ENCODE results near the gene NUMB.
"Not testable (repeated sequence)": the region's sequence is repeated elsewhere in the genome, so short reads cannot be mapped to it uniquely, and the experiment has no call there.

Gene NUMB

GRCh38 chr14:73394317-73394716 is 64.0 kb downstream of the NUMB start:
- Histone ChIP-seq H3K27ac (ENCODE audit: insufficient read depth, low read length, poor library complexity, severe bottlenecking) (no peak overlapping the region), H3K4me1 (ENCODE audit: control insufficient read depth, insufficient read depth, low read length, poor library complexity, severe bottlenecking) (no peaks in the 10 kb centered on the region), H3K9me3 (ENCODE audit: control insufficient read depth, low read length) (no peaks in the 10 kb centered on the region), H3K36me3 (ENCODE audit: control insufficient read depth, insufficient read depth, low read length) (no peaks in the 10 kb centered on the region), H3K4me3 (ENCODE audit: insufficient read depth, low read depth, low read length, poor library complexity, severe bottlenecking) (no peak overlapping the region), H3K27me3 (replicated peaks; ENCODE audit: control insufficient read depth, insufficient read depth, low read length, poor library complexity, severe bottlenecking) (no peaks in the 10 kb centered on the region)
- no peak for DNase-seq

DNA sequence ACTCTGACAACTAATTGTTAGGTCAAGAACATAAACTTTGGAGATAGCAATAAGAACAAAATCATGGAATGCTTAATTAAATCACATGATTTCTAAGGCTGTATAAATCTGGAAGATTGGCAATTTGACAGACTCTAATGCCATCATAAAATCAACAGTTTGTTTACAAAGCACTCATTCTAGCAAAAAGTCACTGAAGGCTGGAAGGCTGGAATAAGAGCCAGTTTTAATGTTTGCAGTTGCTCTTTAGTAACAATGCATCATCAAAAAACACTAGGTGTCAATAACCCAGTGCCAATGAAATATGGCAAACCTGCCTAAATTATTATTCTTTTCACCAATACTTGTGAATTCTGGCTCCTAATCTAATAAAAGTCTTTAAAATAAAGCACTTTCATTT is 65.0 kb downstream of the NUMB start:
- DNase-seq: no peak
- no peaks in the 10 kb centered on the region for H3K27me3 ChIP-seq (replicated peaks; ENCODE audit: control insufficient read depth, insufficient read depth, low read length, poor library complexity, severe bottlenecking)
- H3K9me3 ChIP-seq (ENCODE audit: control insufficient read depth, low read length): no peaks in the 10 kb centered on the region
- no peak overlapping the region for H3K4me3 ChIP-seq (ENCODE audit: insufficient read depth, low read depth, low read length, poor library complexity, severe bottlenecking)
- no peak overlapping the region for H3K27ac ChIP-seq (ENCODE audit: insufficient read depth, low read length, poor library complexity, severe bottlenecking)
- H3K36me3 ChIP-seq (ENCODE audit: control insufficient read depth, insufficient read depth, low read length): no peaks in the 10 kb centered on the region
- no peaks in the 10 kb centered on the region for H3K4me1 ChIP-seq (ENCODE audit: control insufficient read depth, insufficient read depth, low read length, poor library complexity, severe bottlenecking)

GRCh38 chr14:73392329-73393257 is 65.8 kb downstream of the NUMB start:
- DNase-seq: no peak
- Histone ChIP-seq H3K36me3 (ENCODE audit: control insufficient read depth, insufficient read depth, low read length) (no peaks in the 10 kb centered on the region), H3K4me3 (ENCODE audit: insufficient read depth, low read depth, low read length, poor library complexity, severe bottlenecking) (no peak overlapping the region), H3K4me1 (ENCODE audit: control insufficient read depth, insufficient read depth, low read length, poor library complexity, severe bottlenecking) (no peaks in the 10 kb centered on the region), H3K9me3 (ENCODE audit: control insufficient read depth, low read length) (no peaks in the 10 kb centered on the region), H3K27ac (ENCODE audit: insufficient read depth, low read length, poor library complexity, severe bottlenecking) (no peak overlapping the region), H3K27me3 (replicated peaks; ENCODE audit: control insufficient read depth, insufficient read depth, low read length, poor library complexity, severe bottlenecking) (no peaks in the 10 kb centered on the region)

GRCh38 chr14:73387860-73388259 is 70.5 kb downstream of the NUMB start:
- not testable (repeated sequence) for H3K27me3 ChIP-seq (replicated peaks; ENCODE audit: control insufficient read depth, insufficient read depth, low read length, poor library complexity, severe bottlenecking); H3K27ac ChIP-seq (ENCODE audit: insufficient read depth, low read length, poor library complexity, severe bottlenecking); H3K4me1 ChIP-seq (ENCODE audit: control insufficient read depth, insufficient read depth, low read length, poor library complexity, severe bottlenecking); H3K9me3 ChIP-seq (ENCODE audit: control insufficient read depth, low read length); H3K36me3 ChIP-seq (ENCODE audit: control insufficient read depth, insufficient read depth, low read length); DNase-seq; H3K4me3 ChIP-seq (ENCODE audit: insufficient read depth, low read depth, low read length, poor library complexity, severe bottlenecking)

GRCh38 chr14:73386342-73386741 is 72.0 kb downstream of the NUMB start:
- no peak overlapping the region for H3K27ac ChIP-seq (ENCODE audit: insufficient read depth, low read length, poor library complexity, severe bottlenecking)

DNA sequence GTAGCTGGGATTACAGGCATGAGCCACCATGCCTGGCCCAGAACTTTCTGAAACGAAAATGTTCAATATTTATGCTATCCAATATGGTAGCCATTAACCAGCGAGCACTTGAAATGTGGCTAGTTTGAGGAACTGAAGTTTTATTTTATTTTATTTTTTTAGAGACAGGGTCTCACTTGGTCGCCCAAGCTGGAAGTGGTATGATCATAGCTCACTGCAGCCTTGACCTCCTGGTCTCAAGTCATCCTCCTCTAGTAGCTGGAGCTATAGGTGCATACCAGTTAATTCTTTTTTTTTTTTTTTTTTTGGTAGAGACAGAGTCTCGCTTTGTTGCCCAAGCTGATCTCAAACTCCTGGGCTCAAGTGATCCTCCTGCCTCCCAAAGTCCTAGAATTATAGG is 73.3 kb downstream of the NUMB start:
- H3K27ac ChIP-seq (ENCODE audit: insufficient read depth, low read length, poor library complexity, severe bottlenecking); H3K4me3 ChIP-seq (ENCODE audit: insufficient read depth, low read depth, low read length, poor library complexity, severe bottlenecking); H3K27me3 ChIP-seq (replicated peaks; ENCODE audit: control insufficient read depth, insufficient read depth, low read length, poor library complexity, severe bottlenecking); H3K4me1 ChIP-seq (ENCODE audit: control insufficient read depth, insufficient read depth, low read length, poor library complexity, severe bottlenecking); H3K9me3 ChIP-seq (ENCODE audit: control insufficient read depth, low read length); H3K36me3 ChIP-seq (ENCODE audit: control insufficient read depth, insufficient read depth, low read length); DNase-seq: not testable (repeated sequence)

More at GRCh38 chr14:73386342-73386741, 72.0 kb downstream of the NUMB start:
- no peak overlapping the region for H3K4me3 ChIP-seq (ENCODE audit: insufficient read depth, low read depth, low read length, poor library complexity, severe bottlenecking)
- no peaks in the 10 kb centered on the region for H3K36me3 ChIP-seq (ENCODE audit: control insufficient read depth, insufficient read depth, low read length)
- no peaks in the 10 kb centered on the region for H3K9me3 ChIP-seq (ENCODE audit: control insufficient read depth, low read length)
- no peaks in the 10 kb centered on the region for H3K27me3 ChIP-seq (replicated peaks; ENCODE audit: control insufficient read depth, insufficient read depth, low read length, poor library complexity, severe bottlenecking)
- DNase-seq: no peak
- H3K4me1 ChIP-seq (ENCODE audit: control insufficient read depth, insufficient read depth, low read length, poor library complexity, severe bottlenecking): no peaks in the 10 kb centered on the region

DNA sequence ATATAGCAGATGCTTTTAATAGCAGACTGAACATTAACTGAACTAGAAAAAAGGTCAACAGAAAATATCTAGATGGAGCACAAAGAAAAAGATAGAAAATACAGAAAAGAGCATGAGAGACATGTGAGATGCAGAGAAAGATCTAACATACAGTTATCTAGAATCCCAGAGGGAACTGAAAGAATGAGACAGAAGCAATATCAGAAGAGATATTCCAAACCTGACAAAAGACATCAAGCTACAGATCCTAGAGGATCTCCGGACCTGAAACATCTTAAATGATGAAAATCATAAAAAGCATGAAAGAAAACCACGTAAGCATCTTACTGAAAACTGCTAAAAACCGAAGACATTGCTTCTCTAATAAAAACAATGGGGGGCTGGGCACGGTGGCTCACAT is 75.0 kb downstream of the NUMB start:
- no peak for DNase-seq
- Histone ChIP-seq H3K27ac (ENCODE audit: insufficient read depth, low read length, poor library complexity, severe bottlenecking) (no peak overlapping the region), H3K4me1 (ENCODE audit: control insufficient read depth, insufficient read depth, low read length, poor library complexity, severe bottlenecking) (no peaks in the 10 kb centered on the region), H3K9me3 (ENCODE audit: control insufficient read depth, low read length) (no peaks in the 10 kb centered on the region), H3K27me3 (replicated peaks; ENCODE audit: control insufficient read depth, insufficient read depth, low read length, poor library complexity, severe bottlenecking) (no peaks in the 10 kb centered on the region), H3K36me3 (ENCODE audit: control insufficient read depth, insufficient read depth, low read length) (no peaks in the 10 kb centered on the region), H3K4me3 (ENCODE audit: insufficient read depth, low read depth, low read length, poor library complexity, severe bottlenecking) (no peak overlapping the region)

DNA sequence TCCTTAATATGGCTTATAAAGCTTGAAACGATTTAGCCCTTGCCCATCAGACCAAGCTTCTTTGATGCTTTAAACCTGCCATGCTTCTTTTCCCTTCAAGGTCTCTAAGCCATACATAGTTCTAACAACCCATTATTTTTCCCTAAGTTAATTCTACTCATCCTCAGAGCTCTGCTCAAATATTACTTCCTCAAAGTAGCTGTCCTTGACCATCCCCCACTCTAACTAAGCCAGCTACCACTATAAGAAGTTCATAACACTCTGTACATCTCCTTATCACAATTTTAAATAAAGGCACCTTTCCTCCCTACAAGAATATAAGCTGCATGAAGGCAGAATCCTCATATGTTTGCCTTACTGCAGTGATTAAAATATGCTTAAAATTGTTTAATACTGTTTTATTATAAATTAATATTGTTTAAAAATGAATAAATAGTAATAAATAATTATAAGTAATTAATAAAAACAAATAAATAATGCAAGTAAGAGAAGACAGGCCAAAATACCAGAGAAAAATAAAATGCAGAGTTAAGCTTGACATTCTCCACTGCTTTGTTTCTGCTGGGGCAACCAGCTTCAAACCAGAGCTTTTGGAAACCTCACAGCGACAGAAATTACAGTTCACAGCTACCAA is 76.8 kb downstream of the NUMB start:
- no peaks in the 10 kb centered on the region for H3K4me1 ChIP-seq (ENCODE audit: control insufficient read depth, insufficient read depth, low read length, poor library complexity, severe bottlenecking)
- H3K36me3 ChIP-seq (ENCODE audit: control insufficient read depth, insufficient read depth, low read length): no peaks in the 10 kb centered on the region
- H3K4me3 ChIP-seq (ENCODE audit: insufficient read depth, low read depth, low read length, poor library complexity, severe bottlenecking): no peak overlapping the region
- no peak for DNase-seq
- no peak overlapping the region for H3K27ac ChIP-seq (ENCODE audit: insufficient read depth, low read length, poor library complexity, severe bottlenecking)
- no peaks in the 10 kb centered on the region for H3K9me3 ChIP-seq (ENCODE audit: control insufficient read depth, low read length)
- no peaks in the 10 kb centered on the region for H3K27me3 ChIP-seq (replicated peaks; ENCODE audit: control insufficient read depth, insufficient read depth, low read length, poor library complexity, severe bottlenecking)

- DNase-seq: no peak
- Histone ChIP-seq H3K9me3 (ENCODE audit: control insufficient read depth, low read length) (no peaks in the 10 kb centered on the region), H3K27me3 (replicated peaks; ENCODE audit: control insufficient read depth, insufficient read depth, low read length, poor library complexity, severe bottlenecking) (no peaks in the 10 kb centered on the region), H3K4me3 (ENCODE audit: insufficient read depth, low read depth, low read length, poor library complexity, severe bottlenecking) (no peak overlapping the region), H3K27ac (ENCODE audit: insufficient read depth, low read length, poor library complexity, severe bottlenecking) (no peak overlapping the region), H3K4me1 (ENCODE audit: control insufficient read depth, insufficient read depth, low read length, poor library complexity, severe bottlenecking) (no peaks in the 10 kb centered on the region), H3K36me3 (ENCODE audit: control insufficient read depth, insufficient read depth, low read length) (no peaks in the 10 kb centered on the region)
Measured at GRCh38 chr14:73376585-73376984, 81.8 kb downstream of the NUMB start.

- no peak for DNase-seq
- Histone ChIP-seq H3K4me3 (ENCODE audit: insufficient read depth, low read depth, low read length, poor library complexity, severe bottlenecking) (no peak overlapping the region), H3K36me3 (ENCODE audit: control insufficient read depth, insufficient read depth, low read length) (no peaks in the 10 kb centered on the region), H3K27me3 (replicated peaks; ENCODE audit: control insufficient read depth, insufficient read depth, low read length, poor library complexity, severe bottlenecking) (no peaks in the 10 kb centered on the region), H3K27ac (ENCODE audit: insufficient read depth, low read length, poor library complexity, severe bottlenecking) (no peak overlapping the region), H3K4me1 (ENCODE audit: control insufficient read depth, insufficient read depth, low read length, poor library complexity, severe bottlenecking) (no peaks in the 10 kb centered on the region), H3K9me3 (ENCODE audit: control insufficient read depth, low read length) (no peaks in the 10 kb centered on the region)
Measured at GRCh38 chr14:73375861-73376260, 82.5 kb downstream of the NUMB start.

Measured in effector memory CD4-positive, alpha-beta T cell (primary cell).